PC-9 (cell line): Measurements from ENCODE around the gene UTS2R. TPM values are rescaled to one million over a fixed set of nuclear protein-coding genes. Genes with fewer than 3 reads are reported as not detected.

Experiments
- BruUV-seq: library from RNA; stranded (reverse); fragments of 400-500 nt; replicated peaks from 2 replicates; lab custom pipeline; 2021; lab: Mats Ljungman, UMichigan
- CTCF ChIA-PET: fragments of 300-600 bp; sonication (Branson Sonifier 250); formaldehyde crosslinking; loops from one replicate; lab custom pipeline; 2022; ENCODE audit warnings: antibody characterized with exemption; lab: Charles Lee
- POLR2A ChIA-PET: fragments of 300-600 bp; sonication (Branson Sonifier 250); formaldehyde crosslinking; loops from one replicate; lab custom pipeline; 2022; ENCODE audit warnings: antibody characterized with exemption; ENCODE audit not compliant: unreplicated experiment; lab: Charles Lee
- DNase-seq, 2 experiments: peaks; one replicate each; pipeline versions ENCODE4 v3.0.0 to v3.0.0-alpha.2; 2015 to 2022; ENCODE audit warnings: mixed read lengths in 1 of 2
- H2AFZ ChIP-seq: fragments of 200-600 bp; sonication (generic); 2 replicates; pipeline ENCODE4 v1.8.1; 2017; ENCODE audit warnings: antibody characterized with exemption
- H3F3A ChIP-seq: fragments of 200-600 bp; sonication (generic); 2 replicates; pipeline ENCODE4 v1.8.1; 2017; ENCODE audit warnings: antibody characterized with exemption, mild to moderate bottlenecking, low read depth; ENCODE audit not compliant: insufficient read depth
- H3K27ac ChIP-seq: fragments of 200-600 bp; sonication (generic); 2 replicates; pipeline ENCODE4 v1.6.1; 2016; ENCODE audit warnings: mixed run types
- H3K27me3 ChIP-seq: fragments of 200-600 bp; sonication (generic); 2 replicates; pipeline ENCODE4 v1.6.1; 2016; ENCODE audit warnings: low read depth, mixed run types; ENCODE audit not compliant: insufficient read depth
- H3K36me3 ChIP-seq: fragments of 200-600 bp; sonication (generic); 2 replicates; pipeline ENCODE4 v1.6.1; 2016; ENCODE audit warnings: low read depth, mixed run types
- H3K4me1 ChIP-seq: fragments of 200-600 bp; sonication (generic); replicated peaks from 2 replicates; pipeline ENCODE4 v1.6.1; 2016; ENCODE audit warnings: mixed run types; ENCODE audit not compliant: insufficient read depth
- H3K4me2 ChIP-seq: fragments of 200-600 bp; sonication (generic); 2 replicates; pipeline ENCODE4 v1.6.1; 2017; ENCODE audit warnings: mixed run types
- H3K4me3 ChIP-seq: fragments of 200-600 bp; sonication (generic); 2 replicates; pipeline ENCODE4 v1.6.1; 2016; ENCODE audit warnings: mixed run types
- H3K79me2 ChIP-seq: fragments of 200-600 bp; sonication (generic); 2 replicates; pipeline ENCODE4 v1.6.1; 2017; ENCODE audit warnings: low read depth, mixed run types
- H3K9me2 ChIP-seq: fragments of 200-600 bp; sonication (generic); 2 replicates; pipeline ENCODE4 v1.8.1; 2017; ENCODE audit warnings: mild to moderate bottlenecking; ENCODE audit not compliant: insufficient read depth
- H3K9me3 ChIP-seq: fragments of 200-600 bp; sonication (generic); 2 replicates; pipeline ENCODE4 v1.8.1; 2016; ENCODE audit warnings: low read depth; ENCODE audit not compliant: insufficient read depth
- H4K20me1 ChIP-seq: fragments of 200-600 bp; sonication (generic); 2 replicates; pipeline ENCODE4 v1.8.1; 2017; ENCODE audit not compliant: insufficient read depth
- CTCF ChIP-seq: fragments of 200-600 bp; sonication (generic); conservative IDR thresholded peaks from 2 replicates; pipeline ENCODE4 v1.6.1; 2017; ENCODE audit warnings: mixed run types, antibody characterized with exemption, mild to moderate bottlenecking, moderate library complexity
- EZH2 ChIP-seq: fragments of 200-600 bp; sonication (generic); IDR thresholded peaks from 2 replicates; pipeline ENCODE4 v1.8.0; 2017; ENCODE audit warnings: antibody characterized with exemption, low read depth
- intact Hi-C: fragments of 100-400 bp; cut with micrococcal nuclease; formaldehyde crosslinking; loops from one replicate; pipeline ENCODE4 v1.10.0; 2022; ENCODE audit not compliant: unreplicated experiment
- total RNA-seq: library from RNA; stranded (reverse); gene quantifications from 2 replicates; pipeline ENCODE4 v1.2.3, GENCODE V29; 2021

Gene UTS2R
- total RNA-seq, 1 experiment from 2014 or later: not detected

- Histone ChIP-seq H3F3A (no peaks in the 10 kb centered on the region), H3K9me2 (no peaks in the 10 kb centered on the region), H3K9me3 (no peaks in the 10 kb centered on the region), H3K27me3 (no peaks in the 10 kb centered on the region), H3K4me2 (no peak overlapping the region), H4K20me1 (no peaks in the 10 kb centered on the region), H3K27ac (no peak overlapping the region), H3K79me2 (no peaks in the 10 kb centered on the region), H3K4me1 (no peaks in the 10 kb centered on the region), H2AFZ (no peak overlapping the region), H3K36me3 (no peaks in the 10 kb centered on the region), H3K4me3 (no peak overlapping the region)
- TF ChIP-seq CTCF (no peak), EZH2 (no peak)
- ChIA-PET POLR2A (no interaction called here), CTCF (interaction anchor here (0.6 kb wide), 1 partner anchor 10 kb away, joined by 9 read pairs; no protein-coding TSS in a partner anchor)
- intact Hi-C loops: no loop called here
- no peak for DNase-seq
- no TSS peak for BruUV-seq
These were observed 23.1 kb upstream of the UTS2R start for GRCh38 chr17:82348434-82348833.

- Histone ChIP-seq H4K20me1 (no peaks in the 10 kb centered on the region), H3K4me2 (no peak overlapping the region), H2AFZ (no peak overlapping the region), H3K36me3 (no peaks in the 10 kb centered on the region), H3K27me3 (no peaks in the 10 kb centered on the region), H3K27ac (no peak overlapping the region), H3K9me2 (no peaks in the 10 kb centered on the region), H3K9me3 (no peaks in the 10 kb centered on the region), H3K79me2 (no peaks in the 10 kb centered on the region), H3F3A (no peaks in the 10 kb centered on the region), H3K4me3 (no peak overlapping the region), H3K4me1 (no peaks in the 10 kb centered on the region)
- no peak for TF ChIP-seq CTCF
- TF ChIP-seq EZH2: no peak
- POLR2A ChIA-PET: no interaction called here
- no peak for DNase-seq
- CTCF ChIA-PET: no interaction called here
- BruUV-seq: no TSS peak
- intact Hi-C loops: no loop called here
These were observed 22.7 kb upstream of the UTS2R start for GRCh38 chr17:82348866-82349265.

- Histone ChIP-seq H3K36me3 (no peaks in the 10 kb centered on the region), H4K20me1 (no peaks in the 10 kb centered on the region), H3K4me1 (no peaks in the 10 kb centered on the region), H3K79me2 (no peaks in the 10 kb centered on the region), H3F3A (no peaks in the 10 kb centered on the region), H2AFZ (no peak overlapping the region), H3K9me3 (no peaks in the 10 kb centered on the region), H3K4me2 (no peak overlapping the region), H3K27ac (no peak overlapping the region), H3K4me3 (no peak overlapping the region), H3K9me2 (no peaks in the 10 kb centered on the region), H3K27me3 (no peaks in the 10 kb centered on the region)
- ChIA-PET CTCF (interaction anchor here (0.6 kb wide), 1 partner anchor 172 kb away, joined by 3 read pairs; no protein-coding TSS in a partner anchor), POLR2A (no interaction called here)
- TF ChIP-seq CTCF (no peak), EZH2 (no peak)
- intact Hi-C loops: no loop called here
- no TSS peak for BruUV-seq
- DNase-seq: no peak
These were observed 22.3 kb upstream of the UTS2R start for GRCh38 chr17:82349287-82349701.
